Mesenchymal stem cell (in vitro differentiated cells and primary cell): ENCODE data around the gene PML.

Experiments used
- DNase-seq: peaks from one replicate; pipeline ENCODE4 v3.0.0-alpha.2; 2013
- H2AFZ ChIP-seq: one replicate; pipeline ENCODE4 v1.6.1; 2013; ENCODE audit warnings: low read depth, mild to moderate bottlenecking, control low read depth, inconsistent platforms, low read length, moderate library complexity
- H2AK5ac ChIP-seq: 2 replicates; pipeline ENCODE4 v1.6.1; 2013; ENCODE audit warnings: low read length, moderate library complexity, mild to moderate bottlenecking, inconsistent platforms; ENCODE audit not compliant: severe bottlenecking
- H2BK120ac ChIP-seq: one replicate; pipeline ENCODE4 v1.6.1; 2013; ENCODE audit warnings: low read depth, mild to moderate bottlenecking, inconsistent platforms, low read length, moderate library complexity
- H2BK12ac ChIP-seq, 2 experiments: one replicate each; pipeline ENCODE4 v1.6.1; 2013; ENCODE audit warnings: inconsistent platforms in 2 of 2, low read length in 2 of 2, mild to moderate bottlenecking in 2 of 2, moderate library complexity in 2 of 2, control low read depth in 1 of 2
- H2BK15ac ChIP-seq: one replicate; pipeline ENCODE4 v1.6.1; 2013; ENCODE audit warnings: mild to moderate bottlenecking, low read depth, inconsistent platforms; ENCODE audit not compliant: poor library complexity, severe bottlenecking
- H2BK5ac ChIP-seq: 2 replicates; pipeline ENCODE4 v1.6.1; 2013; ENCODE audit warnings: low read depth, mild to moderate bottlenecking, low read length, control low read depth, inconsistent platforms; ENCODE audit not compliant: poor library complexity, severe bottlenecking
- H3K14ac ChIP-seq, 2 experiments: one replicate each; pipeline ENCODE4 v1.6.1; 2013; ENCODE audit warnings: inconsistent platforms in 2 of 2, low read length in 2 of 2, control low read depth in 1 of 2, mild to moderate bottlenecking in 1 of 2, moderate library complexity in 1 of 2
- H3K18ac ChIP-seq, 2 experiments: one replicate each; pipeline ENCODE4 v1.6.1; 2013; ENCODE audit warnings: inconsistent platforms in 2 of 2, low read length in 2 of 2, control low read depth in 1 of 2, low read depth in 1 of 2, mild to moderate bottlenecking in 1 of 2
- H3K23ac ChIP-seq, 2 experiments: one replicate each; pipeline ENCODE4 v1.6.1; 2013; ENCODE audit warnings: inconsistent platforms in 2 of 2, low read length in 2 of 2, mild to moderate bottlenecking in 2 of 2, moderate library complexity in 2 of 2, control low read depth in 1 of 2
- H3K27ac ChIP-seq: 2 replicates; pipeline ENCODE4 v1.5.1; 2013; ENCODE audit warnings: mild to moderate bottlenecking, moderate library complexity, low read length, control low read depth, inconsistent platforms; ENCODE audit not compliant: poor library complexity, severe bottlenecking
- H3K27me3 ChIP-seq, 2 experiments: 2 replicates each; pipeline versions ENCODE4 v1.6.1 to v1.7.0; 2013; ENCODE audit warnings: low read length in 2 of 2, mild to moderate bottlenecking in 2 of 2, moderate library complexity in 2 of 2, control low read depth in 1 of 2, inconsistent platforms in 1 of 2; ENCODE audit not compliant: control insufficient read depth in 1 of 2, insufficient read depth in 1 of 2
- H3K36me3 ChIP-seq, 2 experiments: 2 replicates each; pipeline versions ENCODE4 v1.6.1 to v1.7.0; 2013; ENCODE audit warnings: low read length in 2 of 2, control low read depth in 1 of 2, inconsistent platforms in 1 of 2, low read depth in 1 of 2, mild to moderate bottlenecking in 1 of 2; ENCODE audit not compliant: insufficient read depth in 2 of 2, control insufficient read depth in 1 of 2
- H3K4ac ChIP-seq, 2 experiments: one replicate each; pipeline ENCODE4 v1.6.1; 2013; ENCODE audit warnings: inconsistent platforms in 2 of 2, low read length in 2 of 2, mild to moderate bottlenecking in 2 of 2, moderate library complexity in 2 of 2, control low read depth in 1 of 2, low read depth in 1 of 2
- H3K4me1 ChIP-seq: 2 replicates; pipeline ENCODE4 v1.6.1; 2013; ENCODE audit warnings: low read depth, low read length, control low read depth; ENCODE audit not compliant: control insufficient read depth, insufficient read depth
- H3K4me2 ChIP-seq: 2 replicates; pipeline ENCODE4 v1.6.1; 2013; ENCODE audit warnings: low read length, mild to moderate bottlenecking, inconsistent platforms; ENCODE audit not compliant: poor library complexity, severe bottlenecking
- H3K4me3 ChIP-seq, 2 experiments: 2 replicates each; pipeline versions ENCODE4 v1.5.1 to v1.7.0; 2013; ENCODE audit warnings: low read length in 2 of 2, mild to moderate bottlenecking in 2 of 2, control low read depth in 1 of 2, low read depth in 1 of 2; ENCODE audit not compliant: insufficient read depth in 1 of 2
- H3K79me1 ChIP-seq: replicated peaks from 2 replicates; pipeline ENCODE4 v1.6.1; 2013; ENCODE audit warnings: mild to moderate bottlenecking, control low read depth, low read length, inconsistent platforms; ENCODE audit not compliant: poor library complexity, severe bottlenecking
- H3K9ac ChIP-seq: 2 replicates; pipeline ENCODE4 v1.7.0; 2013; ENCODE audit warnings: mild to moderate bottlenecking, low read length, moderate library complexity
- H3K9me3 ChIP-seq: 2 replicates; pipeline ENCODE4 v1.7.0; 2013; ENCODE audit warnings: mild to moderate bottlenecking, low read length; ENCODE audit not compliant: control insufficient read depth
- H4K8ac ChIP-seq: one replicate; pipeline ENCODE4 v1.6.1; 2013; ENCODE audit warnings: inconsistent platforms, mild to moderate bottlenecking, low read length, moderate library complexity
- H4K91ac ChIP-seq: one replicate; pipeline ENCODE4 v1.6.1; 2013; ENCODE audit warnings: mild to moderate bottlenecking, low read length, inconsistent platforms
- WGBS: methylation state at CpG from one replicate; pipeline ENCODE4 v1.1.7; 2013; ENCODE audit warnings: mixed read lengths; 5-methylcytosine and 5-hydroxymethylcytosine counted together

PML gene

GRCh38 chr15:73946795-73947370 is 47.6 kb upstream of the PML start:
- no peak overlapping the region for H2AK5ac ChIP-seq
- peaks cover 31% of the 10 kb centered on the region for H3K4me1 ChIP-seq
- no peak overlapping the region for H3K4ac ChIP-seq
- WGBS: 98% methylated on average over 9 of the region's 9 CpGs
- no peak overlapping the region for H4K91ac ChIP-seq
- peaks cover 75 to 79% of the 10 kb centered on the region in 2 experiments for H3K36me3 ChIP-seq
- H3K9ac ChIP-seq: no peak overlapping the region
- no peak overlapping the region for H2BK12ac ChIP-seq
- no peak overlapping the region for H2BK5ac ChIP-seq
- no peak overlapping the region for H3K14ac ChIP-seq
- H3K9me3 ChIP-seq: no peaks in the 10 kb centered on the region
- peak overlapping the region; percentile 13 for H2BK15ac ChIP-seq
- no peak overlapping the region for H2AFZ ChIP-seq
- no peak overlapping the region for H3K4me3 ChIP-seq
- no peak overlapping the region for H3K27ac ChIP-seq
- H4K8ac ChIP-seq: no peak overlapping the region
- no peak overlapping the region for H3K18ac ChIP-seq
- no peak overlapping the region for H3K4me2 ChIP-seq
- H3K27me3 ChIP-seq: no peaks in the 10 kb centered on the region
- H3K79me1 ChIP-seq: peaks cover 25% of the 10 kb centered on the region
- H2BK120ac ChIP-seq: no peak overlapping the region
- H3K23ac ChIP-seq: no peak overlapping the region
- no peak for DNase-seq

GRCh38 chr15:73947651-73948050 is 46.9 kb upstream of the PML start:
- no peak overlapping the region for H3K23ac ChIP-seq
- H3K27ac ChIP-seq: no peak overlapping the region
- no peak overlapping the region for H3K4ac ChIP-seq
- no peaks in the 10 kb centered on the region for H3K27me3 ChIP-seq
- H3K4me1 ChIP-seq: peaks cover 31% of the 10 kb centered on the region
- no peak overlapping the region for H4K91ac ChIP-seq
- no peak overlapping the region for H2AK5ac ChIP-seq
- H2BK12ac ChIP-seq: no peak overlapping the region
- H3K18ac ChIP-seq: no peak overlapping the region
- H3K14ac ChIP-seq: no peak overlapping the region
- WGBS: 93% methylated on average over 9 of the region's 9 CpGs
- H2AFZ ChIP-seq: no peak overlapping the region
- peaks cover 25% of the 10 kb centered on the region for H3K79me1 ChIP-seq
- no peak overlapping the region for H2BK120ac ChIP-seq
- H2BK15ac ChIP-seq: no peak overlapping the region
- H3K4me3 ChIP-seq: no peak overlapping the region
- H2BK5ac ChIP-seq: no peak overlapping the region
- no peak for DNase-seq
- H3K9me3 ChIP-seq: no peaks in the 10 kb centered on the region
- H3K9ac ChIP-seq: no peak overlapping the region
- peaks cover 80 to 85% of the 10 kb centered on the region in 2 experiments for H3K36me3 ChIP-seq
- no peak overlapping the region for H3K4me2 ChIP-seq
- no peak overlapping the region for H4K8ac ChIP-seq

GRCh38 chr15:73948396-73948795 is 46.1 kb upstream of the PML start:
- no peak overlapping the region for H3K27ac ChIP-seq
- H3K23ac ChIP-seq: no peak overlapping the region
- H2BK15ac ChIP-seq: no peak overlapping the region
- no peak for DNase-seq
- H2AFZ ChIP-seq: no peak overlapping the region
- H3K4me2 ChIP-seq: no peak overlapping the region
- H4K8ac ChIP-seq: no peak overlapping the region
- peaks cover 31% of the 10 kb centered on the region for H3K4me1 ChIP-seq
- H3K18ac ChIP-seq: no peak overlapping the region
- H2BK120ac ChIP-seq: no peak overlapping the region
- no peak overlapping the region for H2AK5ac ChIP-seq
- WGBS: 90% methylated on average over 4 of the region's 4 CpGs
- H3K9me3 ChIP-seq: no peaks in the 10 kb centered on the region
- H3K4me3 ChIP-seq: no peak overlapping the region
- H3K4ac ChIP-seq: no peak overlapping the region
- no peak overlapping the region for H3K14ac ChIP-seq
- H2BK5ac ChIP-seq: no peak overlapping the region
- H3K9ac ChIP-seq: no peak overlapping the region
- no peaks in the 10 kb centered on the region for H3K27me3 ChIP-seq
- no peak overlapping the region for H2BK12ac ChIP-seq
- H4K91ac ChIP-seq: no peak overlapping the region
- H3K36me3 ChIP-seq: peaks cover 78 to 86% of the 10 kb centered on the region in 2 experiments
- H3K79me1 ChIP-seq: peaks cover 21% of the 10 kb centered on the region

GRCh38 chr15:73948982-73949381 is 45.5 kb upstream of the PML start:
- Histone ChIP-seq H2BK5ac (no peak overlapping the region), H3K23ac (no peak overlapping the region), H3K27ac (no peak overlapping the region), H3K4me1 (peaks cover 31% of the 10 kb centered on the region), H3K79me1 (peaks cover 19% of the 10 kb centered on the region), H3K4me3 (no peak overlapping the region), H3K18ac (no peak overlapping the region), H2AK5ac (no peak overlapping the region), H3K27me3 (no peaks in the 10 kb centered on the region), H3K36me3 (peaks cover 77 to 88% of the 10 kb centered on the region in 2 experiments), H3K14ac (no peak overlapping the region), H4K8ac (no peak overlapping the region), H2BK12ac (no peak overlapping the region), H3K4ac (no peak overlapping the region), H2BK15ac (no peak overlapping the region), H3K4me2 (no peak overlapping the region), H2BK120ac (no peak overlapping the region), H3K9me3 (no peaks in the 10 kb centered on the region), H4K91ac (no peak overlapping the region), H2AFZ (no peak overlapping the region), H3K9ac (no peak overlapping the region)
- no peak for DNase-seq
- WGBS: 81% methylated on average over 3 of the region's 4 CpGs
